HG03280 (cell line): ENCODE data around the gene SNX5.
A peak's percentile ranks its signal among the peaks of the same experiment; 100 is the strongest.

Source experiments
- ATAC-seq: cut with Tn5 transposase; IDR thresholded peaks from one replicate; pipeline ENCODE4 v1.9.1; 2021; ENCODE audit warnings: mild to moderate bottlenecking, moderate library complexity; ENCODE audit not compliant: unreplicated experiment

Gene SNX5

GRCh38 chr20:17968366-17969277 lies at the start of gene SNX5, which contains the start of gene MGME1:
TSS of gene SNX5 (minus strand) at chr20:17968794. CDS start at chr20:17968425, 369 bp downstream.
TSS of gene MGME1 (plus strand) at chr20:17969018. CDS start at chr20:17969860, 842 bp downstream.
- peak; percentile 82 for ATAC-seq

GRCh38 chr20:18018100-18018499 lies 49.5 kb upstream of the SNX5 start:
- no peak for ATAC-seq

GRCh38 chr20:18016772-18017171 lies 48.2 kb upstream of the SNX5 start:
- ATAC-seq: no peak

- ATAC-seq: no peak
Observed at GRCh38 chr20:18014411-18014810, 45.8 kb upstream of the SNX5 start.

DNA sequence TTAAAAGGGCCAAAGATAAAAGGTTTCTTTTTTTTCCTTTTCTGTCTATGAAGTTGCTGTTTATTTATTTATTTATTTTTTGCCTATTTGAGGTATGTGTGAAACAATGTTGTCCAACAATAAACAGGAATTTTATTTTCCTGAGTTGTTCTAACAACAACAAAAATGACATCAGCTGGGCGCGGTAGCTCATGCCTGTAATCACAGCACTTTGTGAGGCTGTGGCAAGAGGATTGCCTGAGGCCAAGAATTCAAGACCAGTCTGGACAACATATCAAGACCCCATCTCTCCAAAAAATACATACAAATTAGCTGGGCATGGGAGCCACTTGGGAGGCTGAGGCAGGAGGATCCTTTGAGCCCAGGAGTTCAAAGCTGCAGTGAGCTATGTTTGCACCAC lies 44.3 kb upstream of the SNX5 start:
- ATAC-seq: no peak

DNA sequence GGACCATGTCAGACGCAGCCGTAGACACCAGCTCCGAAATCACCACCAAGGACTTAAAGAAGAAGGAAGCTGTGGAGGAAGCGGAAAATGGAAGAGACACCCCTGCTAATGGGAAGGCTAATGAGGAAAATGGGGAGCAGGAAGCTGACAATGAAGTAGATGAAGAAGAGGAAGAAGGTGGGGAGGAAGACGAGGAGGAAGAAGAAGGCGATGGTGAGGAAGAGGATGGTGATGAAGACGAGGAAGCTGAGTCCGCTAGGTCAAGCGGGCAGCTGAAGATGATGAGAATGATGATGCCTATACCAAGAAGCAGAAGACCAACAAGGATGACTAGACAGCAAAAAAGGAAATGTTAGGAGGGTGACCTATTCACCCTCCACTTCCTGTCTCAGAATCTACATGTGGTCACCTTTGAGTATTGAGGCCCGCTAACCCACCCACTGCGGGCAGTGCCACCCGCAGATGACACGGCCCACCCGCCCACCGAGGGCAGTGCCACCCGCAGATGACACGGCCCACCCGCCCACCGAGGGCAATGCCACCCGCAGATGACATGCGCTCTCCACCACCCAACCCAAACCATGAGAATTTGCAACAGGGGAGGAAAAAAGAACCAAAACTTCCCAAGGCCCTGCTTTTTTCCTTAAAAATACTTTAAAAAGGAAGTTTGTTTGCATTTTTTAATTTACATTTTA lies 43.5 kb upstream of the SNX5 start:
- no peak for ATAC-seq

DNA sequence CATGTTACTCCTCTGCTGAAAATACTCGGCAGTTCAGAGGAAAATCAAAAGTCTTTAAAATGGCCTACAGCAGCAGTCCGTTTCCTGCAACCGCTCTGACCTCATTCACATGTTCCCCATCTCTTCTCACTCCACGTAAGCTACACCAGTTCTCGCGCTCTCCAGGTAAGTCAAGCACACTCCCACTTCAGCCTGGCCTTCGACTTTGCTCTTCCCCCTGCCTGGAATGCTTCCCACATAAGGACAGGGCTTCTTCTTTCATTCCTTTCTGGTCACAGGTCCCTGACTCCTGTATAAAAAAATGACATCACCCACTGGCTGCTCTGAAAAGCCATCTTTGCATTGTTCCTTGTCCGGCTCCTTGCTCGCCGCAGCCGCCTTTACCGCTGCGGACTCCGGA lies 42.9 kb upstream of the SNX5 start:
- no peak for ATAC-seq

DNA sequence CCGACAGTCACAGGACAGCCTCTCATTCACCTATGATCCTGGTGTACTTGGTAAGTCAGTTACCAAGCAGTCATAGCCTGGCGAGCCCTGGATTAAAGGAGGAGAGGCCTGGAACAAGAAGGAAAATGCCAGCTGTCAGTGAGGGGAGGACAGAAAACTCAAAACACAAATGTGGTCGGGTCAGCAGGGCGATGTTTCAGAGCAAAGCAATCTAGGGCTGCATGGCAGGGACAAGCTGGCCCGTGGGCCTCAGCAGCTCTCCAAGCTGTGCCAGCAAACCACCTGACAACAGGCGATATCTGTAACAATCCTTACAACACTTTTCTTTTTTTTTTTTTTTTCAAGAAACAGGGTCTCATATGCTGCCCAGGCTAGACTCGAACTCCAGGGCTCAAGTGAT lies 40.5 kb upstream of the SNX5 start:
- ATAC-seq: no peak

- no peak for ATAC-seq
Observed at GRCh38 chr20:18007534-18008292, 39.1 kb upstream of the SNX5 start.

DNA sequence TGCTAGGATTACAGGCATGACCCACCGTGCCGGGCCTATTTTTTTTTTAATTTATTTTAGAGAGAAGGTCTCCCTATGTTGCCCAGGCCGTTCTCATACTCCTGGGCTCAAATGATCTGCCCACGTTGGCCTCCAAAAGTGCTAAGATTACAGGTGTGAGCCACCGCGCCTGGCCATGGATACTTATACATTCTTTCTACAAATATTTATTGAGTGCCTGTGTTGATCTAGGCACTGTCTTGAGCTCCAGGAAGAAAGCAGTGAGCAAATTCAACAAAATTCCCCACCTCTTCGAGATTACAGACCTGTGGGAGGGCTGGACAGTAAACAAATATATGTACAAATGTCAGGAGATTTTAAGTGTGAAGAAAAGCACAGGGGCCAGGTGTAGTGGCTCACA lies 38.1 kb upstream of the SNX5 start:
- no peak for ATAC-seq

GRCh38 chr20:18005990-18006364 lies 37.4 kb upstream of the SNX5 start:
- no peak for ATAC-seq

DNA sequence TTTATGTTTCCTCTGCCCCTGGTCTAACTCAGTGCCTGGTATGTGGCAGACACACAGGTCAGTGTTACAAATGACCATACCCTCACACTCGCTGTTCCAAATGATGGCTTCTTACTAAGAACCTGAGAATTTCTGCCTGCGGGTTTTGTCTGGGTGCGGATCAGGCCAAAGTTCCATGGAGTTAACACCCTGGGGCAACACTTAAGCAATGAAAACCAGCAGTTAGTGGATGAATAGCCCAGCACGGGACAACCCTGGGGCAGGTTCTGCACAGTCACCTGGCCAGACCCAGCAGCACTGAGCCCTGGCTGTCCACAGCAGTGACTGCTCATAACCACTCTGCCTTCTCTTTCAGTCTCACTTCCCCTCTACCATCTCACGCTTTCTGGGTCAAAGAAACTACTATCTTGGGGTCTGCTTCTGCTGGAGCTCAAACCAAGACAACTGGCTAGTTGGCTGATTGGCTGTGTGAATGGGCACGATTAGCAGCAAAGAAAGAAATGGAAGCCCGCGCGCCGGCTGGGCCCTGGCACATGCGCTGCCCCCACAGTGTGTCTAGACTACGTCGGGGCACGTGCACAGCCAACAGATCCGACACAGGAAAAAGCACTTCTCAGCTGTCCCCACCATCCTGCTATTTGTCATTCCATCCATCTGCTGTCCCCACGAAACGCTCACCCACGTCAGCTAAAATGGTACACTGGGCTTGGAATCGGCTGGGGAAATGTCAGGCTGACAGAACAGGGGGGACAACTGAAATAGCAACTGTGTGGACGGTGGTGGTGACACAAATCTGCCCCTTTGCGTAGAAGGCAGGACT lies 36.8 kb upstream of the SNX5 start:
- ATAC-seq: peak; percentile 94

DNA sequence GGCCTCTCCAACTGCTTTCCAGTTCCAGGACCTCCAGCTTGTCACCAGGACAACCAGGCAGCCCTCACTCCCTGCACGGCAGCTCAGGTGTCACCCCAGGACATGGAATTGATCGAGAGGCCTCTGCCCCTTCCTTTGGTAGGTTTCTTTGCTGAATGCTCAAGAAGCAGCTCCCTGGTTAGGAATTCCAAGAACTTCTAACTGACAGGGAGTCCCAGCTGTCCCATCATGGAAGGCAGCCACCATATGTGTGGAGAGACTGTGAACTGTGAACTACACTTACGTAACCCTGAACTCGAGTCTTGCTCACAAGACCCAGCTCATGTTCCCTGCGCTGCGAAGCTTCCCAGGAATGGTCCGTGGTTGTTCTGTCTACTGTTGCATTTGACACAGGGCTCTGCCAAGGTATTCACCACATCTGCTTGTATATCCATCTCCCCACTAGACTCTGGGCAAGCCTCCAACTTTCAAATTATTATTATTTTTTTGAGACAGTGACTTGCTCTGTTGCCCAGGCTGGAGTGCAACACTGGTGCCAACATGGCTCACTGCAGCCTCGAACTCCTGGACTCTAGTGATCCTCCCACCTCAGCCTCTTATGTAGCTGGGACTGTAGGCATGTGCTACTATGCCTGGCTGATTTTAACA lies 35.9 kb upstream of the SNX5 start:
- ATAC-seq: no peak

DNA sequence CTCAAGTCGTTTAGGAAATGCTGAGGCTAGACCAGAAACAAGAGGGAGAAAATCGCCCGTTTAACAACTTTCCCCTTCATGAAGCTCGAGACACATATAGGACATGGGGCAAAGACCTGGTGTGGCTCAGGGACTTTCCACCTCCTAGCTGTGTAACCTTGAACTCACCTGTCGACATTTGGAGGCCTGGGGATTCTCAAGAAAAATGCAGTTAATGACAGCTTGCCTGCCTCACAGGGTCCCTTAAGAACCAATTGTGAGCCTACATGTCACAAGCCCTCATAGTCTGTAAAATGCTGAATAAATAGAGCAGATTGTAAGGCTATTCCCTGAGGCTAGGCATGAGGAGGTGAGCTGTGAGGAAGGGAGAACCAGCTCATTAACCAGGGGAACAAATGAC lies 35.3 kb upstream of the SNX5 start:
- no peak for ATAC-seq

- ATAC-seq: no peak
Observed at GRCh38 chr20:18001131-18001921, 32.7 kb upstream of the SNX5 start.

DNA sequence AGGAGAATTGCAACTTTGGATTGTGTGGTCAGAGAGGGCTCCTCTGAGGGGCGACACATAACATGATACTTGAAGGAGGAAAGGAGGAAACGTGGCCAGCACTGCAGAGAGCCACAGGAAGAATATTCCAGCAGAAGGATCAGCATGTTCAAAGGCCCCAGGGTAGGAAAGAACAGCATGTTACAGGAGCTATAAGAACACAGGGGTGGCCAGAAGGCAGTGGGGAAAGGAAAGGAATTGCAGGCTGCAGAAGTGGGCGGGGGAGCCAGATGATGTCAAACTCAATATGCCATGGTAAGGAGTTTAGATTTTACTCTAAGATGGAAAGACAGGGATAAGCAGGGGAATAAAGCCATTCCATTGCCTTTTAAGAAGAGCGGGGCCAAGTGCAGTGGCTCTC lies 31.0 kb upstream of the SNX5 start:
- ATAC-seq: no peak

DNA sequence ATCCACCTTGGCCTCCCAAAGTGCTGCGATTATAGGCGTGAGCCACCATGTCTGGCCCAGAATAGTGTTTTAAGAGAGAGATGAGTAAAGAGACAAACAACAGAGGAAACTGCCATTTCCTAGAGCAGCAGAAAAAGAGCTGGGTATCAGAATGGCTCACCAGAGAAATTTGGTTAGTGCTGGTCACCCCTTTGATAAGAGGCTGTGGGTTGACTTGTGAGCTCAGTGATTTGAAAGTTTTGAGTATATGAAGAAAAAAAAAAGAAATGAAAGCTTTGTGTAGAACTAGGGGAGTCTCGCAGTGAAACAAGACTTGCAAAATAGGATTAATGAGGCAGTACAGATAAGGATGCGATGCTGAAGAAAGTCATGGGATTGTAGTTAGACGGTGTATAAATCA lies 29.9 kb upstream of the SNX5 start:
- ATAC-seq: no peak

- ATAC-seq: peak; percentile 47
Observed at GRCh38 chr20:17995967-17996819, 27.6 kb upstream of the SNX5 start.
